Measurements from ENCODE around the gene CCHCR1. TPM values are rescaled to one million over a fixed set of nuclear protein-coding genes. Genes with fewer than 3 reads are reported as not detected.
"Not testable (repeated sequence)": the region's sequence is repeated elsewhere in the genome, so short reads cannot be mapped to it uniquely, and the experiment has no call there.

Gene CCHCR1
- total RNA-seq, 2 donors from 2014 or later, result 52.4 to 85.5 TPM

DNA sequence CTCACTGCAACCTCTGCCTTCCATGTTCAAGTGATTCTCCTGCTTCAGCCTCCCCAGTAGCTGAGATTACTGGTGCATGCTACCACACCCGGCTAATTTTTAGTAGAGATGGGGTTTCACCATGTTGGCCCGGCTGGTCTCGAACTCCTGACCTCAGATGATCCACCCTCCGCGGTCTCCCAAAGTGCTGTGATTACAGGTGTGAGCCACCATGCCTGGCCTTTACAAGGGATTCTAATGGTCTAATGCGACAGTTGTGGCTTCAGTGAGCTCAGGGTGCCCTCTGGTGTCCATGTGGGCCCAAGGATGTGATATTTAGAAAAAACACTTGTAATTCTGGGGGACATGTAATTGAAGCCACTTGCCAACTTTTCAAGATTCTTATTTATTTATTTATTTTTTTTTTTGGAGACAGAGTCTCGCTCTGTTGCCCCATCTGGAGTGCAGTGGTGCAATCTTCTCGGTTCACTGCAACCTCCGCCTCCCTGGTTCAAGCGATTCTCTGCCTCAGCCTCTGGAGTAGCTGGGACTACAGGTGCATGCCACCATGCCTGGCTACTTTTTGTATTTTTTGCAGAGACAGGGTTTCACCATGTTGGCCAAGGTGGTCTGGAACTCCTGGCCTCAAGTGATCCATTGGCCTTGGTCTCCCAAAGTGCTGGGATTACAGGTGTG, 35.0 kb upstream of the CCHCR1 start:
- H3K4me1 Mint-ChIP-seq; H3K4me3 Mint-ChIP-seq; H3K9me3 Mint-ChIP-seq; H3K27me3 Mint-ChIP-seq; H3K27ac Mint-ChIP-seq; H3K36me3 Mint-ChIP-seq (ENCODE audit: low read depth): not testable (repeated sequence)
- peak; percentile 25 for ATAC-seq (replicated peaks)

- ATAC-seq (replicated peaks), result no peak
- no peak overlapping the region for H3K4me3 Mint-ChIP-seq
- H3K9me3 Mint-ChIP-seq, result no peaks in the 10 kb centered on the region
- H3K27me3 Mint-ChIP-seq, result no peaks in the 10 kb centered on the region
- H3K27ac Mint-ChIP-seq, result no peak overlapping the region
- no peaks in the 10 kb centered on the region for H3K4me1 Mint-ChIP-seq
- H3K36me3 Mint-ChIP-seq (ENCODE audit: low read depth), result no peaks in the 10 kb centered on the region
Observed at GRCh38 chr6:31190488-31190887, 32.9 kb upstream of the CCHCR1 start.

DNA sequence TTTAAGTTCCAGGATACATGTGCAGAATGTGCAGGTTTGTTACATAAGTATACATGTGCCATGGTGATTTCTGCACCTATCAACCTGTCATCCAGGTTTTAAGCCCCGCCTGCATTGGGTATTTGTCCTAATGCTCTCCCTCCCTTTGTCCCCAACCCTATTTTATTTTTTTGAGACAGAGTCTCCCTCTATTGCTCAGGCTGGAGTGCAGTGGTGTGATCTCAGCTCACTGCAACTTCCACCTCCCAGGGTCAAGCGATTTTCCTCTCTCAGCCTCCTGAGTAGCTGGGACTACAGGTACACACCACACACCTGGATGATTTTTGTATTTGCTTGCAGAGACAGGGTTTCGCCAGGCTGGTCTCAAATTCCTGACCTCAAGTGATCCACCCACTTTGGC, 31.6 kb upstream of the CCHCR1 start:
- not testable (repeated sequence) for H3K36me3 Mint-ChIP-seq (ENCODE audit: low read depth); H3K27ac Mint-ChIP-seq; ATAC-seq (replicated peaks)

GRCh38 chr6:31187780-31188194, 30.2 kb upstream of the CCHCR1 start:
- Mint-ChIP-seq H3K9me3 (no peaks in the 10 kb centered on the region), H3K36me3 (ENCODE audit: low read depth) (no peaks in the 10 kb centered on the region), H3K4me3 (no peak overlapping the region), H3K27me3 (no peaks in the 10 kb centered on the region), H3K27ac (no peak overlapping the region), H3K4me1 (no peaks in the 10 kb centered on the region)
- ATAC-seq (replicated peaks), result no peak

More for the DNA sequence above, 31.6 kb upstream of the CCHCR1 start:
- H3K4me3 Mint-ChIP-seq, H3K27me3 Mint-ChIP-seq, H3K9me3 Mint-ChIP-seq, H3K4me1 Mint-ChIP-seq: not testable (repeated sequence)

DNA sequence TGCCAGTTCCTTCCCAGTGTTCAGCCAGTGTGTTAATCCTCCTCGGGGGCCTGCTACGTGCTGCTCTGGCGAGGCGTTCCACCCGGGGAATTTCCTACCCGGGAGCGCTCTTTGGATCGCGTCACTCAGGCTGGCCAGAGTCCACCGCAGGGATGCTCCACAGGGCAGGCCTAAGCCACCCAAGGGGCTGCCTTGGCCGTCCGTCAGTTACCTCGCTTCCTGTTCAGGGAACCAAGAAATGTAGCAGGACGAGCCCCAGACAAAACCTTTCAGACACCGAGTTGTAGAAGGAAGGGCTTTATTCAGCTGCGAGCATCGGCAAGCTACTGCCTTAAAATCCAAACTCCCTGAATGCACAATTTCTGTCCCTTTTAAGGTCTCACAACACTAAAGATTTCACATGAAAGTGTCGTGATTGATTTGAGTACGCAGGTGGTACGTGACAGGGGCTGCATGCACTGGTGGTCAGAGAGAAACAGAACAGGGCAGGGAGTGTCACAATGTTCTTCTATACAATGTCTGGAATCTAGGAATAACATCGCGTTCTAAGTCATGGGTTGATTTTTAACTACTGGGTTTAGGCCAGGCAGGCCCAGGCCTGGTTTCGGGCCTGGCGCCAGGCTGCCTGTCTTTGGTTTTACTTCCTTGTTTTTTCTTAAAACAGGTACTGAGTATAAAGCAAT, 28.6 kb upstream of the CCHCR1 start:
- Mint-ChIP-seq H3K27me3 (no peaks in the 10 kb centered on the region), H3K9me3 (no peaks in the 10 kb centered on the region), H3K4me1 (no peaks in the 10 kb centered on the region), H3K4me3 (no peak overlapping the region), H3K36me3 (ENCODE audit: low read depth) (no peaks in the 10 kb centered on the region), H3K27ac (no peak overlapping the region)
- ATAC-seq (replicated peaks), result no peak

DNA sequence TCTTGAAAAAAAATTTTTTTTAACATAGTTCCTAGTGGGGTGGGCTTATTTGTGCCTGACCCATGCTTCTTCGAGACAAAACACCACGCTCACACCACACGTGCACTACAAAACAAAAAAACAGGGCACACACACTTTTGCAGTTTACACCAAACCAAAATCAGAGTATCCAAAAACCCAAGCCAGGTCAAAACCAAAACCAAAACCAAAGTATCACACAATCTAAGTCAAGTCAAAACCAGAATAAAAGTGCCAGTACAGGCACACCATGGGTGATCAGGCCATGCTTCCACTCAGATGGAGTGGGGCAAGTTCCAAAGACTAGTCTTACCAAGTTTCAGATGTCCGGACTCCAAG, 28.1 kb upstream of the CCHCR1 start:
- ATAC-seq (replicated peaks), result peak; percentile 31
- peak overlapping the region; percentile 25 for H3K27ac Mint-ChIP-seq
- H3K9me3 Mint-ChIP-seq; H3K4me1 Mint-ChIP-seq; H3K4me3 Mint-ChIP-seq; H3K27me3 Mint-ChIP-seq; H3K36me3 Mint-ChIP-seq (ENCODE audit: low read depth): not testable (repeated sequence)

GRCh38 chr6:31183859-31184258, 26.3 kb upstream of the CCHCR1 start:
- H3K4me3 Mint-ChIP-seq; H3K27ac Mint-ChIP-seq; H3K9me3 Mint-ChIP-seq; ATAC-seq (replicated peaks); H3K27me3 Mint-ChIP-seq; H3K36me3 Mint-ChIP-seq (ENCODE audit: low read depth); H3K4me1 Mint-ChIP-seq: not testable (repeated sequence)

DNA sequence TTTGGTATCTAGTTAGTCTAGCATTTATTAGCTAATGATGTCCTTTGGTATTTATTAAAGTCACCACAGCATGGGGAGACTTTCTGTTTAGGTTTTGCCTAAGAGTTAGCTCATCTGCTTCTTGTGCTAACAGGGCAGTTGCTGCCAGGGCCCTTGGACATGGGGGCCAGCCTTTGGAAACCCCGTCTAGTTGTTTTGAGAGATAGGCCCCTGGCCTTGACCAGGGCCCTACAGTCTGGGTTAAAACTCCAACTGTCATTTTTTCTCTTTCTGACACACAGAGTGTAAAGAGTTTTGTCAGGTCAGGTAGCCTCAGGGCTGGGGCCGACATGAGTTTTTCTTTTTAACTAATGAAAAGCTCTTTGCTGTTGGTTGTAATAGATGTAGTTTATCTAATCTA, 25.7 kb upstream of the CCHCR1 start:
- peaks cover 12% of the 10 kb centered on the region for H3K4me1 Mint-ChIP-seq
- not testable (repeated sequence) for H3K27me3 Mint-ChIP-seq; H3K4me3 Mint-ChIP-seq; H3K9me3 Mint-ChIP-seq; H3K36me3 Mint-ChIP-seq (ENCODE audit: low read depth); H3K27ac Mint-ChIP-seq; ATAC-seq (replicated peaks)

DNA sequence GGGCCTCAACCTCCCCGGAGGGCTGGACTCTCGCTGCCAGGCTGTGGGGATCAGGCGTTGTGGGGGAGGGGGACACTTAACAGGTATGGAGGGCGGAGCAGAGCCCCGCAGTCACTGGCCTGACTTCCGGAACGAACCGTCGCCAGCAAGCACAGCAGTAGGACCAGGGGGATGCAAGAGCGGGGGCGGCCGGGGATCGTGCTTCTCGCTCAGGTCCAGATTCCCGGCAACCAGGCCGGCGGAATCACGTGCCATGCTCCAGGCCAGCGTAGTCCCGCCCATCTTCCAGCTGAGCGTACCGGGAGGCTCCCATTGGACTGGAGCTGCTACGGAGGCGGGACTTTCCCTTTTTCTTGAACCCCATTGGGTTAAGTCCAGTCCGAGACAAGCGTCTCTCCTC, 22.9 kb upstream of the CCHCR1 start:
- peak overlapping the region; percentile 12 for H3K27ac Mint-ChIP-seq
- no peaks in the 10 kb centered on the region for H3K36me3 Mint-ChIP-seq (ENCODE audit: low read depth)
- no peaks in the 10 kb centered on the region for H3K9me3 Mint-ChIP-seq

GRCh38 chr6:31179896-31180295, 22.3 kb upstream of the CCHCR1 start:
- Mint-ChIP-seq H3K27me3 (no peaks in the 10 kb centered on the region), H3K9me3 (no peaks in the 10 kb centered on the region), H3K36me3 (ENCODE audit: low read depth) (no peaks in the 10 kb centered on the region), H3K4me1 (peaks cover 19% of the 10 kb centered on the region), H3K27ac (no peak overlapping the region), H3K4me3 (peak overlapping the region; percentile 78)
- no peak for ATAC-seq (replicated peaks)

More for the DNA sequence above, 22.9 kb upstream of the CCHCR1 start:
- H3K4me1 Mint-ChIP-seq, result peaks cover 19% of the 10 kb centered on the region
- ATAC-seq (replicated peaks), result peak; percentile 83
- H3K4me3 Mint-ChIP-seq, result peak overlapping the region; percentile 78
- H3K27me3 Mint-ChIP-seq, result no peaks in the 10 kb centered on the region

DNA sequence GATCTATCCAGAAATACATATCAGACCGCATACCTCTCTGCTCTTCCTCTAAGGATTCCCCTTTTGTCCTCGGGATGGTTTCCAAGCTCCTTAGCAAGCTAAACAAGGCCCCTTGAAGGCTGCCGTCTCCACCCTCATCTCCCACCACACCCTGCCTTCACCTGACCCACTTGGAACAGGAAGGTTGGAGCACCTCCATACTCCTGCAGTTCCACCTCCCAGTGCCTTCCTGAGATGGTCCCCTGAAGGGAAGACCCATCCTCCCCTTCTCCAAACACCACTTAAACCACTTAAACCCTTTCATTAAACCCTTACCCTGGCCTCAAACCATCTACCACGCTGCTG, 21.4 kb upstream of the CCHCR1 start:
- H3K36me3 Mint-ChIP-seq (ENCODE audit: low read depth), result no peaks in the 10 kb centered on the region
- no peak for ATAC-seq (replicated peaks)
- peak overlapping the region; percentile 84 for H3K27ac Mint-ChIP-seq
- H3K4me1 Mint-ChIP-seq, result peaks cover 19% of the 10 kb centered on the region
- H3K4me3 Mint-ChIP-seq, result peak overlapping the region; percentile 68
- H3K27me3 Mint-ChIP-seq, result no peaks in the 10 kb centered on the region
- H3K9me3 Mint-ChIP-seq, result no peaks in the 10 kb centered on the region

- Mint-ChIP-seq H3K27ac (peak overlapping the region; percentile 84), H3K4me1 (peaks cover 19% of the 10 kb centered on the region), H3K36me3 (ENCODE audit: low read depth) (no peaks in the 10 kb centered on the region), H3K9me3 (no peaks in the 10 kb centered on the region), H3K4me3 (peak overlapping the region; percentile 68), H3K27me3 (no peaks in the 10 kb centered on the region)
- peak; percentile 91 for ATAC-seq (replicated peaks)
Observed at GRCh38 chr6:31178143-31179041, 20.8 kb upstream of the CCHCR1 start.

DNA sequence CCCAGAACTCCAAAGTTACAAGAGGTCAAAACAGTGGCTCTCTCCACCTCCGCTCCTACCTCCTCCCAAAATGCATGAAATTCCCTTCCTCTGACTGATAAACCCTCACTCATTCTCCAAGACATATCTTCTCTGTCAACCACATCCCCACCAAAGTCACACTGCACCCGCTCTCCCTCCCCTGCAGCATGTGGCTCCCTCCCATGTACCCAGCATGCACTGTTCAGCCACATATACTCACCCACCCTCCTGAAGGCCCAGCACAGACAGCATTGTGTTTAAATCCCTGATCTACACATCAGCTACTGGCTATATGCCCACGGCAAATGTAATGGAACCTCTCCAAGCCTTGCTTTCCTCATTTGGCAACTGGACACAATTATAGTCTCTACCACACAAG, 18.4 kb upstream of the CCHCR1 start:
- no peak overlapping the region for H3K27ac Mint-ChIP-seq
- H3K27me3 Mint-ChIP-seq, result no peaks in the 10 kb centered on the region
- H3K4me1 Mint-ChIP-seq, result peaks cover 19% of the 10 kb centered on the region
- H3K9me3 Mint-ChIP-seq, result no peaks in the 10 kb centered on the region
- no peak overlapping the region for H3K4me3 Mint-ChIP-seq
- H3K36me3 Mint-ChIP-seq (ENCODE audit: low read depth), result no peaks in the 10 kb centered on the region
- ATAC-seq (replicated peaks), result no peak

DNA sequence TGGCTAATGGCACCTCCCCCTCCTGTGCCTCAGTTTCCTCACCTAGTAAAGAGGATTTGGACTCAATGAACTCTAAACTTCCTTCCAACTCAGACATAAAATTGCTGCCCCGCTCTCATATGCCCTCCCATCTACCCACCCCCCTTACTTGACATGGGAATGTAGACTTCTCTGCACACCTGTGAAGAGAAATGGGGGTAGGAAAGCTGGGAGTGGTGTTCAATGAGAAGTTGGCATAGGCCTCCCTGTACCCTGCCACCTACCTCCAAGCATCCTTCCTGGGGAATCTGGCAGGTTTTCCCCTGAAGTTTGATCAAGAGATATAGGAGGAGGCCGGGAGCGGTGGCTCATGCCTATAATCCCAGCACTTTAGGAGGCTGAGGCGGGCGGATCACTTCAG, 16.8 kb upstream of the CCHCR1 start:
- no peaks in the 10 kb centered on the region for H3K27me3 Mint-ChIP-seq
- no peak overlapping the region for H3K4me3 Mint-ChIP-seq
- peaks cover 18% of the 10 kb centered on the region for H3K4me1 Mint-ChIP-seq
- H3K36me3 Mint-ChIP-seq (ENCODE audit: low read depth), result no peaks in the 10 kb centered on the region
- no peaks in the 10 kb centered on the region for H3K9me3 Mint-ChIP-seq
- ATAC-seq (replicated peaks), result no peak
- H3K27ac Mint-ChIP-seq, result no peak overlapping the region

DNA sequence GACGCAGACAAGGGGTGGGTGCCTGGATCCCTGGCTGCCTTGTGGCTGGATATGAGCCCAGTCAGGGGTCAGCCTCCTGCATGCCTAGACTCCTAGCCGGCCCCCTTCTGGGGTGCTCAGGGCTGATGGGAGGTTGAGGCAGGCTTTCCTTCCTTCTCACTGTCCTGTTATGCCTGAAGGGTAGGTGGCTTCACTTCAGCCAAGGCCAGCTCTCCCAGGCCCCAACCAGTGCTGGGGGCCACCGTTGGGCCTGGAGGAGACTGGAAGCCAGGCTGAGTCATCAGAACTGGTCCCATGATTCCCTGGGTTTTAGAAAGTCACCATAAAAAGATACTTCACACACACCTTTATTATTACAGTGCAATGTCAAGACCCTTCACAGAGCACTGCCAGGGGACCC, 15.8 kb upstream of the CCHCR1 start:
- Mint-ChIP-seq H3K9me3 (no peaks in the 10 kb centered on the region), H3K36me3 (ENCODE audit: low read depth) (no peaks in the 10 kb centered on the region), H3K27ac (peak overlapping the region; percentile 12), H3K27me3 (no peaks in the 10 kb centered on the region), H3K4me3 (no peak overlapping the region), H3K4me1 (peaks cover 9% of the 10 kb centered on the region)
- ATAC-seq (replicated peaks), result no peak

All from activated T-helper 17 cell treated with anti-CD3 and anti-CD28 coated beads, Interleukin-2, amount 50 U/mL, for 72 hours (primary cell).